ENCODE data around the gene L3MBTL2.
"Not testable (repeated sequence)": the region's sequence is repeated elsewhere in the genome, so short reads cannot be mapped to it uniquely, and the experiment has no call there.

The L3MBTL2 gene

GRCh38 chr22:41242396-41243117 lies 37.4 kb downstream of the L3MBTL2 start:
- no peak for FAIRE-seq

GRCh38 chr22:41243361-41243760 lies 38.2 kb downstream of the L3MBTL2 start:
- FAIRE-seq, result no peak

- no peak for FAIRE-seq
Observed at GRCh38 chr22:41245917-41246499, 40.9 kb downstream of the L3MBTL2 start.

GRCh38 chr22:41247703-41248102 lies 42.6 kb downstream of the L3MBTL2 start:
- FAIRE-seq, result no peak

GRCh38 chr22:41248314-41248713 lies 43.2 kb downstream of the L3MBTL2 start:
- no peak for FAIRE-seq

- no peak for FAIRE-seq
Observed at GRCh38 chr22:41248758-41249157, 43.6 kb downstream of the L3MBTL2 start.

GRCh38 chr22:41249442-41249841 lies 44.3 kb downstream of the L3MBTL2 start:
- no peak for FAIRE-seq

DNA sequence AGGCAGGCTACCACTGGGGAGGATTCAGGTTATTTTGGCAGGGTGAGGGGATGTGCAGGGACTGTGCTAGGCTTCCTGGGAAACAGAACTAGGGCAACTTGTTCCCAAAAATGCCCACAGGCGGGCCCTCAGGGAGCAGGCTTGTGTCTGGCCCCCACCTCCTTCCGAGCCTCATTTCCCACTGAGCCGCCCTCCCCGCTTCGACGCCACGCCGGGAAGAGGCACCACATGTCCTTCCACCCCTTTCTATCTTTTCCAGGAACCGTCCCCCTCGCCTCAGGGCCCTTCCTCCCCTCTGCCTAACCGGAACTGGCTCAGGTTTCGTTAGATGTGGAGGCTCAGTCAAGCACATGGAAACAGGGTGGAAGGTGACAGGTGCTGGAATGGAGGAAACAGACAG lies 45.0 kb downstream of the L3MBTL2 start:
- no peak for FAIRE-seq

- FAIRE-seq, result no peak
Observed at GRCh38 chr22:41252365-41252764, 47.3 kb downstream of the L3MBTL2 start.

DNA sequence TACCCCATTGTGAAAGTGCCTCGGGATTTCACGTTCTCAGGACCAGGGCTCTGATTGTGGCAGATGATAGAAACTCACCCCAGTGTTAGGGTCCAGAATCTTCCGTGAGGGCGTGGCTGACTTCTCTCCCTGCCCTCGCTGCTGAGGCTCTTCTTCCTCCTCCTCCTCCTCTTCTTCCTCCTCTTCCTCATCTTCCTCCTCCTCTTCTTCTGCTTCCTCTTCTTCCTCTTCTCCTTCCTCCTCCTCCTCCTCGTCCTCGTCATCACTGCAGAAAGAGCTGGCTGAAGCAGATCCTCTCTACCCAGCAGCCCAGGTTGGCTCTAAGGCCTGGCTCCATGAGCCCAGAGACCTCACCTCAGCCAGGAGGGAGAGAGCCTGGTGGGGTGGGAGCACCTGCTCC lies 49.1 kb downstream of the L3MBTL2 start:
- no peak for FAIRE-seq

DNA sequence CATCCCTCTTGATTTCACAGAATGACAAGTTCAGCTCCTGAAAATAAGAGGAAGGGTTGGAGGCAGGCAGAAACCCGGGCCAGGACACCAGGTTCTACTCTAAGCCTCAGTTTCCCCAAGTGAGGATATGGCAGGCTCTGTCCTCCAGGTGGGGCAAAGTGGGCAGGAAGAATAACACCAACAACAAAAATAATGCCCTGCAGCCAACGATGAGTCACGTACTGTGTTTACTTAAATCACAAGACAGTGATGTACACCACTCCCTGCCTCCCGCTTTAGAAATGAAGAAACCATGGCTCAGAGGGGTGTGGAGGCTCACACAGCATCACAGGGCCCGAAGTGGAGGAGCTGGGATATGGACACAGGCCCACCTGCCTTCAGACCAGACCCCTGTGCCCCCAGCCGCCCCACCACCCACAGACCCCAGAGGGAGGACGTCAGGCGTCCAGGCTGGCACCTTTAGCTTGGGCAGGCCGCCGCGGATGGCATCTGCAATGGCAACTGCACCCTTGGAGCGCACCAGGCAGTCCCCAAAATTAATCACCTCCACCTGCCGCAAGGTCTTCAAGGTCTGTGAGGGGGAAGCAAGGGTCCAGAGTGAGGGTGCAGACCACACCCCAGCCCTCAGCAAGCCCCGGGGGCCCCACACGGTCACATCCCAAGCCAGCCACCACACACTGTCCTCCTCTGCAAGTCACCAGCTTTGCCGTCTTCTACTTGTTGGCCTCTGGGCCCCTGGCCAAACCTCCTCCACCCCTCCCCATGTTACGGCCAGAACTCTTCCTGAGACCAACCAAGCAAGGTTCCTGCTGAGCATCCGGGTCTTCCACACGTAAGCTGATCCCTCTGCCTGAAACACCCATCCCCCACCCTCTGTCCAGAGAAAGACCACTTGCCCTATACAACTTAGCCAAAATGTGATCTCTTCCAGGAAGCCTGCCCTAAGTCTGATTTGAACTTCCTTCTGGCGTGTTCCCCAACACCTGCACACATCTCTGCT lies 51.4 kb downstream of the L3MBTL2 start:
- FAIRE-seq, result no peak

GRCh38 chr22:41257696-41258095 lies 52.6 kb downstream of the L3MBTL2 start:
- FAIRE-seq, result no peak

GRCh38 chr22:41259756-41260155 lies 54.6 kb downstream of the L3MBTL2 start:
- FAIRE-seq, result not testable (repeated sequence)

- no peak for FAIRE-seq
Observed at GRCh38 chr22:41260871-41261270, 55.8 kb downstream of the L3MBTL2 start.

DNA sequence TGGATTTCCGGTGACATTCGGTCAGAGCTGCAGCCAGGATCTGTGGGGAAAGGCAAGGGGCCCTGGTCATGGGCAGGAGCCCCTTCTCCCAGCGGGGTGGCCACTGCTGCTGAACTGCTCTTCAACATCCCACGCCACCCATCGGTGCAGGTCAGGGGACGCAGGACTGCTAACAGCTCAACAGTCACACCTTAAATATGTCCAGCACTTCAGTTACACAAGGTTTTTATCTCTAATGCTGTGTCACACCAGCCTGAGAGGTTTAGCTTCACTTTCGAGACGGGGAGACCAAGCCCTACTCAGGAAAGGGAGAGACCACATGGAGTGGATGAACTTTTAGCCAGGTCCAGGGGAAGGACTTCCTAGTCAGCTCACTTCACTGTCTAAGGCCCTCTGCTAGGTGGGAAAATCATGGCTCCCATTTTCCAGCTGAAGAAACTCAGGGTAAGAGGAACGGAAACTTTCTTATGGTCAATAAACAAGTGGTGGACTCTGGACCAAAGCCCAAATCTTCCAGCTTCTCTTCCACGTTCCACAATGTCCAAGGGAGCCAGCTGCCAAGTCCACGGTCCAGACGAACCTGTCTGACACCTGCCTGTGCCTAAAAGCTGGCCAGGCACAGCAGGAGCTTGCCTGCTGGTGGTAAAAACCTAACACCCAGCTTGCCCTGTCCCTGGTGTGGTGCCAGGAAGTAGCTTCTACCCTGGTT lies 56.6 kb downstream of the L3MBTL2 start:
- no peak for FAIRE-seq

DNA sequence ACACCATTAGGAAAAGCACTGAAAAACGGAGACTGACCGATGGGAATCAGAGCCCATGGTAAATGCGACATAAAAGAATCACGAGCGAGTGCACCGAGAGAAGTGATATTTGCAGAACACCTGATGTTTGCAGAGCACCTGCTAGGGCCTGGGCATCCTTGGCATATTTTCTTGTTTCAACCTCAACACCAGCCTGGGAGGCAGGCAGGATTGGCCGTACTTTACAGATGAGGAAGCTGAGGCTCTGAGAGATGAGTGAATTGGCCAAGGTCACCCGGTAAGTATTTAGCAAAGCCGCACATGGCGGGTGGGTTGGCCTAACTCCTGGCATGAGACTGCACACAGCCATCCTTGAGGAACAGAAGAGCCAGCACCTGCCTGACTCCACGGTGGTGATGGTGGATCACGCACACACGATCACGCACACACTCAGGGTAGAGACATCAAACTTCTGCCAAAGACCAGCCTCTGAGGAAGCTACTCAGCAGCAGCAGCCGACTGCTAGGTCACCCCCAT lies 57.2 kb downstream of the L3MBTL2 start:
- no peak for FAIRE-seq

DNA sequence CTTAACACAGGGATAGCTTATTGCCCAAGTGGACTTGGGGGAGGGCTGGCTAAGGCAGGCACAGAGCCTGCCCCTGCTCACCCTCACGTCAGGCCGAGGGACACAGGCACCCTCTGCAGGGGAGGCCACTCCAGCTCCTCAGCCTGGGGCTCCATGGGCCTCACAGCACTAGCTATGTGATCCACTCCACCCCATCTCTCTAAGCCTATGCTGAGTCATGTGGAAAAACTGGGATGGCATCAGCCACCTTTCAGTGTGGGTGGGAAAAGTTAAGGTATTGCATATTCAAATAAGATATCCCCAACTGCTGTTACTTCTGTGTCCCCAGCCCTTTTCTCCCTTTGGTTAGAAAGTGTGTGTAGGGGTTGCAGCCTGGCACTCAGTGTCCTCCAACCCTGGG lies 58.6 kb downstream of the L3MBTL2 start:
- no peak for FAIRE-seq

DNA sequence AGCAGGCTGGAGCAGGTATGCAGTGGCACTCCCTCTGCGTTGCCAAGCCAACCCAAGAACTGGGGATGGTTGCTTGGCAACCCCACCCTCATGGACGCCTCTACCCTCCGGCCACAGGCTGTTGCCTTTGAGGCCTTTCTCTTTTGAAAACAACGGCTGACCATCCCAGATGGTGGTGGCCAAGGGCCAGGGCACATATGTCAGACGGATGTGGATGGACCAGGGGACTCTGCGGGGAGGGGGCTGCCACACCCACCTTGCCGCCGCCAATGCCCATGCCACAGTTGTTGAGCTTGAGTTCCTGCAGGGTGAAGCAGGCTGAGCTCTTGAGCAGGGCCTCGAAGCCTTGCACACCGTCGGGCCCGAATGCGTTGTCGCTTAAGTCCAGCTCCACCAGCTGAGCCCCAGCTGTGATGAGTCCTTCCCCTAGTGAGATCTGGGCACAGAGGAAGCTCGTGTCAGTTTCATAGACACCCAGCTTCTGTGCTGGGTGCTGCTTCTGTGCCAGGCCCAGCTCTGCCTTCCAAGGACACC lies 59.4 kb downstream of the L3MBTL2 start:
- FAIRE-seq, result no peak

GRCh38 chr22:41267958-41268357 lies 62.8 kb downstream of the L3MBTL2 start:
- no peak for FAIRE-seq

DNA sequence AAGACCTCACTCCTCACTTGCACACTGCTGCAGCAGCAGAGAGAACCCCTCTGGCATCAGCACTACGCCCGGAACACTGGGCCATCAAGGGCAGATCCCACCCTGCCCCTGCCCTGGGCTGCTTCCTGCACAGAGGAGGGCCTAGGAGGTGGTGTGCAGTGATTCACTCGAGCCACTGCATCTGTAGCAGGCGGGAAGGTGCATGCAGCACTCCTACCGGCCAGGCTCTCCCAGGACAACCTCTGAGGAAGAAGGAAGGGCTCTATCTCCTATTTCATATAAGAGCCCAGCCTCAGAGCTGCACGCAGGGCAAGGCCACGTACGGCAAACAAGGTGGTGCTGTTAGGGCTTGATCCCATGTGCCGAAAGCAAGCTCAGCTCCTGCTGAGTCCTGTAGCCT lies 66.7 kb downstream of the L3MBTL2 start:
- no peak for FAIRE-seq

- FAIRE-seq, result no peak
Observed at GRCh38 chr22:41273128-41273527, 68.0 kb downstream of the L3MBTL2 start.

- FAIRE-seq, result no peak
Observed at GRCh38 chr22:41274856-41275255, 69.7 kb downstream of the L3MBTL2 start.
